ENCODE measurements around the gene E2F7. TPM values are rescaled to one million over a fixed set of nuclear protein-coding genes. Genes with fewer than 3 reads are reported as not detected.

The E2F7 gene
- total RNA-seq, 2 donors from 2014 or later = 0.16 to 0.47 TPM

DNA sequence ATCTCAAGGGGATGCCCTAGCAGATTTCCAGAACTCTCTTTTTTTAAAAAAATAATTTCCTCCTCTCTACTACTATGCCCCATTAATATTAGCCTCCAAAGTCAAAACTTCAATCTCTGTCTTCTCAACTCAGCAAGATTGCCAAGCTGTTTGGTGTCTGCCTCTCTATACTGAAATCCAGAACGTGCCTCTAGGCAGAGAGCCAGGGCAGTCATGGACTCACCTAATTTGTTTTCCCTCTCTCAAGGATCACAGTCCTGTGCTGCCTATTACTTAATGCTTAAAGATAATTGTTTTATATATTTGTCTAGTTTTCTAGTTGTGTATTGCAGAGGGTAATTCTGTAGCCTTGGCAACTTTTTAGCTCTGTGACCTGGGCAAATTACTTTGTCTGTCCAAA, 74.7 kb downstream of the E2F7 start:
- ATAC-seq = no peak

GRCh38 chr12:76984566-76984965, 80.8 kb downstream of the E2F7 start:
- ATAC-seq (no peak), DNase-seq (no peak)

More for the DNA sequence above, 74.7 kb downstream of the E2F7 start:
- no peak for DNase-seq
- intact Hi-C loops (cut with DNase I) = no loop called here

GRCh38 chr12:76983420-76983819, 81.9 kb downstream of the E2F7 start:
- ATAC-seq (no peak), DNase-seq (no peak)
- intact Hi-C loops (cut with DNase I) = no loop called here

More at GRCh38 chr12:76984566-76984965, 80.8 kb downstream of the E2F7 start:
- intact Hi-C loops (cut with DNase I) = no loop called here

DNA sequence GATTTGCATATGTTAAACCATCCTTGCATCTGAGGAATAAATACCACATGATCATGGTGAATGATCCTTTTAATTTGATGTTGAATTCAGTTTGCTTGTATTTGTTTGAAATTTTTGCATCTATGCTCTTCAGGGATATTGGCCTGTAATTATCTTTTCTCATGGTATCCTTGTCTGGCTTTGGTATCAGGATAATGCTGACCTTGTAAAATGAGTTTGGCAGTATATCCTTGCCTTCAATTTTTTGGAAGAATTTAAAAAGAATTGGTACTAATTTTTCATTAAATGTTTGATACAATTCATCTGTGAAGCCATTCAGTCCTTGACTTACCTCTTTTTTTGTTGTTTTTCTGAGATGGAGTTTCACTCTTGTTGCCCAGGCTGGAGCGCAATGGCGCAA, 85.2 kb downstream of the E2F7 start:
- DNase-seq = no peak
- ATAC-seq = no peak
- intact Hi-C loops (cut with DNase I) = no loop called here

- no peak for DNase-seq
- ATAC-seq = no peak
- intact Hi-C loops (cut with DNase I) = no loop called here
Measured at GRCh38 chr12:76976777-76977382, 88.5 kb downstream of the E2F7 start.

Other genes with a start within 250 kb of the E2F7 start
- 10 to 100 TPM; 11.6 to 20.5 TPM for gene CSRP2, start 186.6 kb downstream of the E2F7 start, total RNA-seq